Inflammatory macrophage treated with lipopolysaccharide for 4 hours (primary cell): ENCODE measurements around the gene PUS3.
"Not testable (repeated sequence)": the region's sequence is repeated elsewhere in the genome, so short reads cannot be mapped to it uniquely, and the experiment has no call there.

Source experiments
- DNase-seq: peaks from one replicate; pipeline ENCODE4 v3.0.0-alpha.2; 2020

The PUS3 gene

GRCh38 chr11:125918140-125918840 is 15.3 kb upstream of the PUS3 start:
- DNase-seq, result no peak

- DNase-seq, result no peak
Observed at GRCh38 chr11:125916683-125917347, 13.8 kb upstream of the PUS3 start.

- DNase-seq, result not testable (repeated sequence)
Observed at GRCh38 chr11:125914601-125915000, 11.6 kb upstream of the PUS3 start.

GRCh38 chr11:125910226-125910849 is 7.3 kb upstream of the PUS3 start:
- no peak for DNase-seq

- no peak for DNase-seq
Observed at GRCh38 chr11:125904678-125905077, 1.7 kb upstream of the PUS3 start.

- DNase-seq, result no peak
Observed at GRCh38 chr11:125903711-125904659, 979 bp upstream of the PUS3 start, which contains the start of gene DDX25. Gene DDX25 (plus strand): TSS chr11:125904508. CDS start chr11:125904518, 10 bp downstream.

GRCh38 chr11:125902277-125902926 is 604 bp downstream of the PUS3 start:
- no peak for DNase-seq

GRCh38 chr11:125901872-125902271 is 1.1 kb downstream of the PUS3 start:
- DNase-seq, result no peak

- DNase-seq, result no peak
Observed at GRCh38 chr11:125892994-125893393, 10.0 kb downstream of the PUS3 start.

GRCh38 chr11:125892071-125892470 is 10.9 kb downstream of the PUS3 start:
- DNase-seq, result no peak

GRCh38 chr11:125890447-125891100 is 12.4 kb downstream of the PUS3 start:
- no peak for DNase-seq

- peak; percentile 98 for DNase-seq
Observed at GRCh38 chr11:125887373-125888324, 15.4 kb downstream of the PUS3 start, which contains the start of gene HYLS1. Gene HYLS1 (plus strand): TSS chr11:125887668. CDS start chr11:125899369, 11,701 bp downstream.

GRCh38 chr11:125886997-125887372 is 16.0 kb downstream of the PUS3 start:
- DNase-seq, result peak; percentile 8

GRCh38 chr11:125883375-125883774 is 19.6 kb downstream of the PUS3 start:
- no peak for DNase-seq

- no peak for DNase-seq
Observed at GRCh38 chr11:125881291-125881690, 21.7 kb downstream of the PUS3 start.

GRCh38 chr11:125874556-125875124 is 28.4 kb downstream of the PUS3 start:
- peak; percentile 59 for DNase-seq

GRCh38 chr11:125873881-125874555 is 29.0 kb downstream of the PUS3 start:
- no peak for DNase-seq

GRCh38 chr11:125872138-125872491 is 30.9 kb downstream of the PUS3 start:
- DNase-seq, result no peak

- no peak for DNase-seq
Observed at GRCh38 chr11:125871391-125872137, 31.4 kb downstream of the PUS3 start.
